BJ (cell line): ENCODE data around the gene AUP1. TPM values are rescaled to one million over a fixed set of nuclear protein-coding genes. Genes with fewer than 3 reads are reported as not detected.

ENCODE experiments used
- CTCF ChIA-PET: fragments of 350-600 bp; formaldehyde crosslinking; extraction: SDS; loops from one replicate; lab custom pipeline; 2021; ENCODE audit warnings: antibody characterized with exemption, inconsistent platforms; lab: Yijun Ruan, JAX
- POLR2A ChIA-PET: fragments of 300-600 bp; sonication (Branson Sonifier 250); formaldehyde crosslinking; extraction: SDS; loops from one replicate; lab custom pipeline; 2021; ENCODE audit warnings: antibody characterized with exemption; lab: Charles Lee
- DNase-seq: peaks from one replicate; pipeline ENCODE4 v3.0.0-alpha.2; 2011; ENCODE audit warnings: low read depth
- H3K27me3 ChIP-seq: 2 replicates; pipeline ENCODE4 v1.6.0; 2011; ENCODE audit warnings: low read length; ENCODE audit not compliant: control insufficient read depth, insufficient read depth
- H3K36me3 ChIP-seq: 2 replicates; pipeline ENCODE4 v1.5.1; 2011; ENCODE audit warnings: low read length; ENCODE audit not compliant: control insufficient read depth, insufficient read depth
- H3K4me3 ChIP-seq: 2 replicates; pipeline ENCODE4 v1.5.1; 2011; ENCODE audit warnings: low read depth, mild to moderate bottlenecking, control low read depth, low read length
- CTCF ChIP-seq: IDR thresholded peaks from 2 replicates; pipeline ENCODE4 v1.5.1; 2011; ENCODE audit warnings: low read depth, mild to moderate bottlenecking, control low read depth, inconsistent platforms, low read length, moderate library complexity; ENCODE audit not compliant: insufficient read depth
- polyA plus RNA-seq: library from polyadenylated mRNA; depleted of rRNA; stranded (reverse); fragments of >200 nt; gene quantifications from 2 replicates; pipeline ENCODE4 v1.2.3, GENCODE V29; 2011

The AUP1 gene
- polyA plus RNA-seq, 1 experiment, result 104 TPM

GRCh38 chr2:74558284-74559230, 29.1 kb upstream of the AUP1 start:
- DNase-seq, result no peak
- Histone ChIP-seq H3K4me3 (no peak overlapping the region), H3K36me3 (peaks cover 4% of the 10 kb centered on the region), H3K27me3 (no peaks in the 10 kb centered on the region)
- POLR2A ChIA-PET, result no interaction called here
- no peak for TF ChIP-seq CTCF
- CTCF ChIA-PET, result interaction anchor here (1.3 kb wide), 1 partner anchor 8 kb away, joined by 3 read pairs; no protein-coding TSS in a partner anchor

- Histone ChIP-seq H3K4me3 (no peak overlapping the region), H3K36me3 (peaks cover 4% of the 10 kb centered on the region), H3K27me3 (no peaks in the 10 kb centered on the region)
- POLR2A ChIA-PET, result no interaction called here
- no peak for DNase-seq
- CTCF ChIA-PET, result interaction anchor here (1.3 to 1.7 kb wide), 2 partner anchors 9 to 17 kb away, joined by 3 to 4 read pairs; no protein-coding TSS in a partner anchor
- no peak for TF ChIP-seq CTCF
Measured at GRCh38 chr2:74556831-74557370, 27.4 kb upstream of the AUP1 start.

GRCh38 chr2:74556159-74556558, 26.7 kb upstream of the AUP1 start:
- POLR2A ChIA-PET, result no interaction called here
- Histone ChIP-seq H3K27me3 (no peaks in the 10 kb centered on the region), H3K36me3 (peaks cover 4% of the 10 kb centered on the region), H3K4me3 (no peak overlapping the region)
- no peak for DNase-seq
- CTCF ChIA-PET, result interaction anchor here (0.5 to 1.7 kb wide), 2 partner anchors 9 to 18 kb away, joined by 3 to 4 read pairs; no protein-coding TSS in a partner anchor
- TF ChIP-seq CTCF, result no peak

GRCh38 chr2:74555610-74556103, 26.2 kb upstream of the AUP1 start:
- Histone ChIP-seq H3K36me3 (peaks cover 4% of the 10 kb centered on the region), H3K27me3 (no peaks in the 10 kb centered on the region), H3K4me3 (peak overlapping the region; percentile 54)
- CTCF ChIA-PET, result interaction anchor here (0.5 to 1.7 kb wide), 3 partner anchors 10 to 19 kb away, joined by 3 to 4 read pairs (median 3); no protein-coding TSS in a partner anchor
- no peak for TF ChIP-seq CTCF
- POLR2A ChIA-PET, result no interaction called here
- no peak for DNase-seq
